GM12875 (cell line): ENCODE measurements around the gene PRELID3B.

Experiments
- H3K4me3 ChIP-seq: one replicate; pipeline ENCODE4 v1.5.1; 2011; ENCODE audit warnings: low read depth, low read length, control low read depth
- CTCF ChIP-seq: IDR thresholded peaks from 2 replicates; pipeline ENCODE4 v1.5.1; 2011; ENCODE audit warnings: low read depth, mild to moderate bottlenecking, control low read depth, inconsistent platforms, low read length, moderate library complexity, borderline replicate concordance; ENCODE audit not compliant: insufficient read depth

The PRELID3B gene

DNA sequence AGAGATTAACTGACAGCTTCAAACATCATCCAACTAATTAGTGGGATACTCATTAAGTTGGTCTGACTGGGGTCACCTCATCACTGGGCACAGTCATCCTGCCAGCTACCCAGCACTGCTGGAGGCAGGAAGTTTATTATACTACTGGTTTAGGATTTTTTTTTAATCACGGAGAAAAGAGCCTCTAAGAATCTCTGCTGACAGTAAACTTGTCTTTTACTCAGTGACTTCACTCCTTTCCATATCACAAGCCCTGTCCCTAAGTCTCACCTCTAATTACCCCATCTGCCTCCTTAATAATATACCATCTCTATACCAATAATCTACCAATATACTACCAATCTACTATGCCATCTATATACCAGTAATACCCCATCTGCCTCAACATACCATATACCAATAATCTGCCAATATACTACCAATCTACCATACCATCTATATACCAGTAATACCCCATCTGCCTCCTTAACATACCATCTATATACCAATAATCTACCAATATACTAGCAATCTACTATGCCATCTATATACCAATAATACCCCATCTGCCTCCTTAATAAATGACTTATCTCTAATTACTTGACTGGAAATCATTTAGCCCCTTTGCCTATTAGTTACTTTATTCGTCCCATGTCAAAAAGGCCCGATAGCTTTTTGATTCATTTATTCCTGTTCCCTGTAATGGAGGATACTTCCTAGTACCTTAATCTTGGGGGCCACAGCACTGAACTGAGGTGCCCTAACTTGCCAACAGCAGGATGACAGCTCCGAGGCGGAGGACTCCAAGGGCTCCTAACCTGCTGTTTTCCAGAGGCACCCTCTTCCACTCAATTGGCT, 15.5 kb downstream of the PRELID3B start:
- TF ChIP-seq CTCF = no peak
- no peak overlapping the region for H3K4me3 ChIP-seq

GRCh38 chr20:59025511-59025910, 17.1 kb downstream of the PRELID3B start:
- no peak for TF ChIP-seq CTCF
- no peak overlapping the region for H3K4me3 ChIP-seq

DNA sequence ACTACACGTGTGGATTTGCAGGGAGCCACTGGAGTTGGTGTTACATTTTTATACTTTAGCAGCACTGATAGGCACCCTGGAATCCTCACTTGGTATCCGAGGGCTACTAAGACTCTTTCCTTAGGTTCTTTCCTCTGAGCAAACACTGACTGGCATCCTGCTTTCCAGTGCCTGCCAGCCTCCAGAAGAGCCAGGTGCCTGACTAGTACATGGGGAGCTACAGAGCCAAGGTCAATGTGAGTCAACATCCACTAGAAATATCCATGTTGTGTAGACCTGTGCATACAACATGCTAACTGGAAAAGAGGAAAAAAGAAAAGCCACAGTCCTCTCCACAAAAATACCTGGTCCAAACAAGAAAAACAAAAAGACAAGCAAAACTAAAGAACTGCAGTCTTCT, 17.5 kb downstream of the PRELID3B start:
- TF ChIP-seq CTCF = no peak

DNA sequence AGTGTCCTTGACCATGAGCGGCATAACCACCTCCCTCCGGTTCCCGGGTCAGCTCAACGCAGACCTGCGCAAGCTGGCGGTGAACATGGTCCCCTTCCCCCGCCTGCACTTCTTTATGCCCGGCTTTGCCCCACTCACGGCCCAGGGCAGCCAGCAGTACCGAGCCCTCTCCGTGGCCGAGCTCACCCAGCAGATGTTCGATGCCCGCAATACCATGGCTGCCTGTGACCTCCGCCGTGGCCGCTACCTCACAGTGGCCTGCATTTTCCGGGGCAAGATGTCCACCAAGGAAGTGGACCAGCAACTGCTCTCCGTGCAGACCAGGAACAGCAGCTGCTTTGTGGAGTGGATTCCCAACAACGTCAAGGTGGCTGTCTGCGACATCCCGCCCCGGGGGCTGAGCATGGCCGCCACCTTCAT, 18.5 kb downstream of the PRELID3B start:
- no peak for TF ChIP-seq CTCF
- H3K4me3 ChIP-seq = no peak overlapping the region

More for the DNA sequence above, 17.5 kb downstream of the PRELID3B start:
- no peak overlapping the region for H3K4me3 ChIP-seq

GRCh38 chr20:59023616-59024015, 19.0 kb downstream of the PRELID3B start:
- H3K4me3 ChIP-seq = no peak overlapping the region
- no peak for TF ChIP-seq CTCF

DNA sequence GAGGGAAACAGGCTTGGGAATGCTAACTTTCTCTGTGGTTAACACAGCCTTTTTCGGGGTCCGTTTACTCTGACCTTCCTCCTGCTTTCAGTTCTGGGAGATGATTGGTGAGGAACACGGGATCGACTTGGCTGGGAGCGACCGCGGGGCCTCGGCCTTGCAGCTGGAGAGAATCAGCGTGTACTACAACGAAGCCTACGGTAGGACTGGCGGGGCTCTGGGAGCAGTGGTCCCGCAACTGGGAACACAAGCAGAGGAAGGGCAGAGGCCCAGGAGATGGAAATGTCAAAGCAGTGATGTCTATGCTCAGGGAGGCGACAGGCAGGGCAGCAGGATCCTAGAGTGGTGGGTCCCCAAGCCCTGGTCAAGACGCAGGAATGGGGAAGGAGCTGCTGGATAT, 19.8 kb downstream of the PRELID3B start:
- TF ChIP-seq CTCF = no peak
- H3K4me3 ChIP-seq = no peak overlapping the region

DNA sequence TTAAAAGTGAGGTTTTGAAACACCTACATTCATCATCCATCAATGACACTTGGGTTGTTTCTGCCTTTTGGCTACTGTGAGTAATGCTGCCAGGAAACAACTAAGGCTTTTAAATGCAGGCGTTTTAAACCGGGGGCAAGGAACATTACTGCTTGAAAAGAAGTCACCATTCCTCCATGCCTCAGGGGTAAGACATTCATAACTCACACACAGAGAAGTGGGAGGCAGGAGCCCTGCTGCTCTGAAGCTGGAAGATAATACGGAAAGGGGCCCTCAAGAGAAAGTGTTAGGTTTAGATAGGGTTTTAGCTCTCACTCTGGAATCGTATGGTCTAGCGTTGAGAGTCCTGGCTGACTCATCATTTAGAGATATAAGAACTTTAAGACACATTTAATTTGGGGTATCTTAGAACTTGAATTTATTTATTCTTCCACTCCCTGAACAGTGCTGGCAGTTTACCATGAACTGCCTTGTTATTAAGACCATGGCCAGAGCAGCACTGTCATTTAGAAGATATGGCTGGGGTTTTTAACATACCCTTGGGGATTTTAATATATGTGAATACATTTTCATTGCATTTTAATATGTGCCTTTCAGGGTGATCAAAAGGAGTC, 21.5 kb downstream of the PRELID3B start:
- no peak overlapping the region for H3K4me3 ChIP-seq

More for the DNA sequence above, 21.5 kb downstream of the PRELID3B start:
- no peak for TF ChIP-seq CTCF
